DMS53 treated with DMSO at 0.1 percent for 48 hours (cell line): ENCODE results near the gene SESN3.

Experiments used
- DNase-seq: peaks from one replicate; lab custom pipeline; 2025; ENCODE audit not compliant: unreplicated experiment; lab: John Stamatoyannopoulos, UW

Gene SESN3

GRCh38 chr11:95132956-95133355 is 98.0 kb downstream of the SESN3 start:
- DNase-seq, result no peak

- DNase-seq, result no peak
Observed at GRCh38 chr11:95128602-95129001, 102.4 kb downstream of the SESN3 start.

GRCh38 chr11:95123556-95123955 is 107.4 kb downstream of the SESN3 start:
- DNase-seq, result no peak

GRCh38 chr11:95121698-95122097 is 109.3 kb downstream of the SESN3 start:
- no peak for DNase-seq

- DNase-seq, result no peak
Observed at GRCh38 chr11:95119361-95120060, 111.5 kb downstream of the SESN3 start.

- DNase-seq, result no peak
Observed at GRCh38 chr11:95115597-95115996, 115.4 kb downstream of the SESN3 start.
